ENCODE measurements around the gene VTN. TPM values are rescaled to one million over a fixed set of nuclear protein-coding genes. Genes with fewer than 3 reads are reported as not detected.

The VTN gene
- total and polyA plus RNA-seq, 2 donors (not counting 1 experiment from before 2014, with no cell fraction given): 0.17 to 3.5 TPM

GRCh38 chr17:28390984-28391383, 20.9 kb upstream of the VTN start:
- no peaks in the 10 kb centered on the region for H3K27me3 ChIP-seq (ENCODE audit: control insufficient read depth, insufficient read depth, low read length)
- H3K9me3 ChIP-seq (ENCODE audit: control insufficient read depth, insufficient read depth, low read depth, low read length): no peaks in the 10 kb centered on the region
- H3K27ac ChIP-seq (ENCODE audit: insufficient read depth, low read length): no peak overlapping the region
- peaks cover 5% of the 10 kb centered on the region for H3K36me3 ChIP-seq (ENCODE audit: control insufficient read depth, insufficient read depth, low read length)
- H3K79me2 ChIP-seq (ENCODE audit: control insufficient read depth, insufficient read depth, low read length): no peaks in the 10 kb centered on the region
- H3K4me2 ChIP-seq (ENCODE audit: extremely low read depth, insufficient read depth, low read length): no peak overlapping the region
- no peak overlapping the region for H3K4me3 ChIP-seq (replicated peaks in 1 of 4; ENCODE audit: control extremely low read depth in 1 of 4, insufficient read depth in 1 of 4, low read depth in 3 of 4, low read length in 4 of 4)
- no peak overlapping the region for H3K9ac ChIP-seq (ENCODE audit: insufficient read depth, low read length)
- no peak for TF ChIP-seq CTCF (conservative IDR thresholded peaks at IDR 0.05 in 1 of 2, IDR thresholded peaks at IDR 0.05 in 1 of 2; ENCODE audit: low read depth in 1 of 2, low read length in 2 of 2)
- TF ChIP-seq EZH2 (IDR thresholded peaks at IDR 0.05; ENCODE audit: low read length, missing control alignments): no peak
- no peak for DNase-seq (ENCODE audit: low read depth in 2 of 2)
- no peak overlapping the region for H2AFZ ChIP-seq (ENCODE audit: low read length)
- no peaks in the 10 kb centered on the region for H4K20me1 ChIP-seq (ENCODE audit: control insufficient read depth, extremely low read depth, insufficient read depth, low read length)
- H3K4me1 ChIP-seq (ENCODE audit: control insufficient read depth, extremely low read depth, insufficient read depth, low read length): no peaks in the 10 kb centered on the region

GRCh38 chr17:28390563-28390962, 20.5 kb upstream of the VTN start:
- Histone ChIP-seq H3K79me2 (ENCODE audit: control insufficient read depth, insufficient read depth, low read length) (no peaks in the 10 kb centered on the region), H3K4me1 (ENCODE audit: control insufficient read depth, extremely low read depth, insufficient read depth, low read length) (no peaks in the 10 kb centered on the region), H3K4me2 (ENCODE audit: extremely low read depth, insufficient read depth, low read length) (no peak overlapping the region), H3K9ac (ENCODE audit: insufficient read depth, low read length) (no peak overlapping the region), H3K36me3 (ENCODE audit: control insufficient read depth, insufficient read depth, low read length) (peaks cover 4% of the 10 kb centered on the region), H3K27ac (ENCODE audit: insufficient read depth, low read length) (no peak overlapping the region), H3K27me3 (ENCODE audit: control insufficient read depth, insufficient read depth, low read length) (no peaks in the 10 kb centered on the region), H2AFZ (ENCODE audit: low read length) (no peak overlapping the region), H3K9me3 (ENCODE audit: control insufficient read depth, insufficient read depth, low read depth, low read length) (no peaks in the 10 kb centered on the region), H4K20me1 (ENCODE audit: control insufficient read depth, extremely low read depth, insufficient read depth, low read length) (no peaks in the 10 kb centered on the region), H3K4me3 (replicated peaks in 1 of 4; ENCODE audit: control extremely low read depth in 1 of 4, insufficient read depth in 1 of 4, low read depth in 3 of 4, low read length in 4 of 4) (no peak overlapping the region)
- TF ChIP-seq CTCF (conservative IDR thresholded peaks at IDR 0.05 in 1 of 2, IDR thresholded peaks at IDR 0.05 in 1 of 2; ENCODE audit: low read depth in 1 of 2, low read length in 2 of 2) (no peak), EZH2 (IDR thresholded peaks at IDR 0.05; ENCODE audit: low read length, missing control alignments) (no peak)
- DNase-seq (ENCODE audit: low read depth in 2 of 2): no peak

- Histone ChIP-seq H3K79me2 (ENCODE audit: control insufficient read depth, insufficient read depth, low read length) (no peaks in the 10 kb centered on the region), H3K9ac (ENCODE audit: insufficient read depth, low read length) (no peak overlapping the region), H3K36me3 (ENCODE audit: control insufficient read depth, insufficient read depth, low read length) (peaks cover 4% of the 10 kb centered on the region), H3K4me2 (ENCODE audit: extremely low read depth, insufficient read depth, low read length) (no peak overlapping the region), H3K27ac (ENCODE audit: insufficient read depth, low read length) (no peak overlapping the region), H3K4me1 (ENCODE audit: control insufficient read depth, extremely low read depth, insufficient read depth, low read length) (no peaks in the 10 kb centered on the region), H2AFZ (ENCODE audit: low read length) (no peak overlapping the region), H3K27me3 (ENCODE audit: control insufficient read depth, insufficient read depth, low read length) (no peaks in the 10 kb centered on the region), H3K9me3 (ENCODE audit: control insufficient read depth, insufficient read depth, low read depth, low read length) (no peaks in the 10 kb centered on the region), H3K4me3 (replicated peaks in 1 of 4; ENCODE audit: control extremely low read depth in 1 of 4, insufficient read depth in 1 of 4, low read depth in 3 of 4, low read length in 4 of 4) (no peak overlapping the region), H4K20me1 (ENCODE audit: control insufficient read depth, extremely low read depth, insufficient read depth, low read length) (no peaks in the 10 kb centered on the region)
- no peak for TF ChIP-seq CTCF (conservative IDR thresholded peaks at IDR 0.05 in 1 of 2, IDR thresholded peaks at IDR 0.05 in 1 of 2; ENCODE audit: low read depth in 1 of 2, low read length in 2 of 2)
- TF ChIP-seq EZH2 (IDR thresholded peaks at IDR 0.05; ENCODE audit: low read length, missing control alignments): no peak
- DNase-seq (ENCODE audit: low read depth in 2 of 2): no peak
Observed at GRCh38 chr17:28390141-28390540, 20.0 kb upstream of the VTN start.

All from fibroblast of lung (primary cell).